ENCODE measurements around the gene TBL1XR1.

Gene TBL1XR1

DNA sequence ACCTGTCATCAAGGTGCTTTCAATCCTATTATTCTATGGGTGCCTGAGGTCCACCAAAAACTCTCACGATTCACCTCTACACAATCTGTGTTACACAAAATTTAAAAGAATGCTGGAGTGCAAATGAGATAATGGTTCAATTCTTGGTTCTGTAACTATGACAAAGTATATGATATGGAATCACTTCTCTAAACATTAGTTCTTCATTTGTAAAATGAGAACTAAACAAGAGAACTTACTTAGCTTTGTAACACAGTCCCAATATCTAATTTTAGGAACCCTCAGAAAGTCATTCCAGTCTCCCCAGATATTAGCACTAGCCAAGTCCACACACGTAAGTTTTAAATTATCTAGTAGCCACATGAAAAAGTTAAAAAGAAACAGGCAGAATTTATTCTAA lies 111.5 kb downstream of the TBL1XR1 start:
- no peak for DNase-seq (ENCODE audit: low read depth)
- no peak overlapping the region for H3K4me3 ChIP-seq (replicated peaks; ENCODE audit: low read depth, low read length)
- TF ChIP-seq, protein P1, sequence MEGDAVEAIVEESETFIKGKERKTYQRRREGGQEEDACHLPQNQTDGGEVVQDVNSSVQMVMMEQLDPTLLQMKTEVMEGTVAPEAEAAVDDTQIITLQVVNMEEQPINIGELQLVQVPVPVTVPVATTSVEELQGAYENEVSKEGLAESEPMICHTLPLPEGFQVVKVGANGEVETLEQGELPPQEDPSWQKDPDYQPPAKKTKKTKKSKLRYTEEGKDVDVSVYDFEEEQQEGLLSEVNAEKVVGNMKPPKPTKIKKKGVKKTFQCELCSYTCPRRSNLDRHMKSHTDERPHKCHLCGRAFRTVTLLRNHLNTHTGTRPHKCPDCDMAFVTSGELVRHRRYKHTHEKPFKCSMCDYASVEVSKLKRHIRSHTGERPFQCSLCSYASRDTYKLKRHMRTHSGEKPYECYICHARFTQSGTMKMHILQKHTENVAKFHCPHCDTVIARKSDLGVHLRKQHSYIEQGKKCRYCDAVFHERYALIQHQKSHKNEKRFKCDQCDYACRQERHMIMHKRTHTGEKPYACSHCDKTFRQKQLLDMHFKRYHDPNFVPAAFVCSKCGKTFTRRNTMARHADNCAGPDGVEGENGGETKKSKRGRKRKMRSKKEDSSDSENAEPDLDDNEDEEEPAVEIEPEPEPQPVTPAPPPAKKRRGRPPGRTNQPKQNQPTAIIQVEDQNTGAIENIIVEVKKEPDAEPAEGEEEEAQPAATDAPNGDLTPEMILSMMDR (IDR thresholded peaks at IDR 0.05; ENCODE audit: low read length, missing control alignments), result no peak

- TF ChIP-seq, protein P1 (IDR thresholded peaks at IDR 0.05; ENCODE audit: low read length, missing control alignments), result no peak
- H3K4me3 ChIP-seq (replicated peaks; ENCODE audit: low read depth, low read length), result no peak overlapping the region
- no peak for DNase-seq (ENCODE audit: low read depth)
Measured at GRCh38 chr3:177084616-177085015, 112.7 kb downstream of the TBL1XR1 start.

- no peak overlapping the region for H3K4me3 ChIP-seq (replicated peaks; ENCODE audit: low read depth, low read length)
- TF ChIP-seq, protein P1 (IDR thresholded peaks at IDR 0.05; ENCODE audit: low read length, missing control alignments), result no peak
- no peak for DNase-seq (ENCODE audit: low read depth)
Measured at GRCh38 chr3:177080122-177080521, 117.2 kb downstream of the TBL1XR1 start.

GRCh38 chr3:177079684-177080083 lies 117.6 kb downstream of the TBL1XR1 start:
- no peak for DNase-seq (ENCODE audit: low read depth)
- TF ChIP-seq, protein P1 (IDR thresholded peaks at IDR 0.05; ENCODE audit: low read length, missing control alignments), result no peak
- no peak overlapping the region for H3K4me3 ChIP-seq (replicated peaks; ENCODE audit: low read depth, low read length)

DNA sequence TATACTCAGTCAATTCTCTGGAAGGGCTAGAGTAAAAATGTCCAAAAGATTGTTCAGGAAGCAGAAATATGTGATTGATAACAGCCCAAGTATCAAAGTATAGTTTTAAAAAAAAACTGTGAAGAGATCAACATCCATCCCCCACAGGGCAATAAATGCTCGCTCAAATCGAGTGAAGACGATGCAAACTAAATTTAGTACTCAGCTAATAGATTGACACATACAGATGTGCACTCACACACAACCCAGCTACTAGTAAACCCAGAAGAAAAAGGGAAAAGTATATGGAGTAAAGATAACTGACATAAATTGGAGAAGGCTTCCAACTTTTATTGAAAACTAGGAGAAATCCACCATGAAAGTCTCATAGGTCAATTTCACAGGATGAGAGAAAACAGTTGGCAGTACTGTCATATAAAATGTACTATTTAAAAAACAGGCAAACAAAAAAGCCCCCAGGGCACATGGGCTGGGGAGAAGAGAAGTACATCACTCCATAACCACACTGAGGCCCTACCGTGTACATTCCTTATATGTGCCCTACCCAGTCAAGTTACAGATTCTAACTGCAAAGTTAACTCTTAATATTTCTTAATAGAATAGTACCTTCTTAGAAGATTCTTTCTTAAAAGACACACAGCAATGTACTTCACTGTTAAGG lies 125.7 kb downstream of the TBL1XR1 start:
- TF ChIP-seq, protein P1 (IDR thresholded peaks at IDR 0.05; ENCODE audit: low read length, missing control alignments), result no peak
- no peak for DNase-seq (ENCODE audit: low read depth)
- no peak overlapping the region for H3K4me3 ChIP-seq (replicated peaks; ENCODE audit: low read depth, low read length)

- no peak overlapping the region for H3K4me3 ChIP-seq (replicated peaks; ENCODE audit: low read depth, low read length)
- no peak for DNase-seq (ENCODE audit: low read depth)
- TF ChIP-seq, protein P1 (IDR thresholded peaks at IDR 0.05; ENCODE audit: low read length, missing control alignments), result no peak
Measured at GRCh38 chr3:177069514-177070329, 127.6 kb downstream of the TBL1XR1 start.

Data from fibroblast of pulmonary artery (primary cell).